ENCODE data around the gene ACSF2.

DNA sequence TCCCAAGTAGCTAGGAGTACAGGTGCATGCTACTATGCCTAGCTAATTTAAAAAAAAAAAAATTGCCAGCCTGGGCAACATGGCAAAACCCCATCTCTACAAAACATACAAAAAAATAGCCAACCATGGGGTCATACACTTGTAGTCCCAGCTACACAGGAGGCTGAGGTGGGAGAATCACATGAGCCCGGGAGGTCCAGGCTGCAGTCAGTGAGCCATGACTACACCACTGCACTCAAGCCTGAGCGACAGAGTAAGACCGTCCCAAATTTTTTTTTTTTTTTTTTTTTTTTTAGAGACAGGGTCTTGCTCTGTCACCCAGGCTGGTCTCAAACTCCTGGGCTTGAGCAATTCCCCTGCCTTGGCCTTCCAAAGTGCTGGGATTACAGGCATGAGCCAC is 27.9 kb downstream of the ACSF2 start:
- no peak for TF ChIP-seq TAF1 (IDR thresholded peaks at IDR 0.05; ENCODE audit: borderline replicate concordance, low read depth, low read length)
- no peak for TF ChIP-seq POLR2AphosphoS5 (IDR thresholded peaks at IDR 0.05; ENCODE audit: low read depth, low read length)
- TF ChIP-seq POLR2A (IDR thresholded peaks at IDR 0.05; ENCODE audit: low read depth, low read length): no peak

Measured in GM12892 (cell line).